Measurements from ENCODE around the gene SRPRA.

DNA sequence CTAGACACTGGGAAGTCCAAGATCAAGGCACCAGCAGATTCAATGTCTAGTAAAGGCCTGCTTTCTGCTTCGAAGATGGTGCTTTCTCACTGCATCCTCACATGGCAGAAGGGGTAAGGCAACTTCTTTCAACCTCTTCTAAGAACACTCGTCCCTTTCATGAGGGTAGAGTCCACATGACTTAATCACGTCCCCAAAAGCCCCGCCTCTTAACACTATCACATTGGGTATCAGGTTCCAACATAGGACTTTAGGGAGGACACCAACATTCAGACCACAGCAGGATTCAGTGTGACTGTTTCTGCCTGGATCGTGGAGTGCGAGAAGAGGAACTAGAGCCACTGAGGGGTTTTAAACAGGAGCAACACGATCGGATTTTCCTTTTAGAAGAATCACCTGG, 10.5 kb upstream of the SRPRA start:
- TF ChIP-seq, protein P1, sequence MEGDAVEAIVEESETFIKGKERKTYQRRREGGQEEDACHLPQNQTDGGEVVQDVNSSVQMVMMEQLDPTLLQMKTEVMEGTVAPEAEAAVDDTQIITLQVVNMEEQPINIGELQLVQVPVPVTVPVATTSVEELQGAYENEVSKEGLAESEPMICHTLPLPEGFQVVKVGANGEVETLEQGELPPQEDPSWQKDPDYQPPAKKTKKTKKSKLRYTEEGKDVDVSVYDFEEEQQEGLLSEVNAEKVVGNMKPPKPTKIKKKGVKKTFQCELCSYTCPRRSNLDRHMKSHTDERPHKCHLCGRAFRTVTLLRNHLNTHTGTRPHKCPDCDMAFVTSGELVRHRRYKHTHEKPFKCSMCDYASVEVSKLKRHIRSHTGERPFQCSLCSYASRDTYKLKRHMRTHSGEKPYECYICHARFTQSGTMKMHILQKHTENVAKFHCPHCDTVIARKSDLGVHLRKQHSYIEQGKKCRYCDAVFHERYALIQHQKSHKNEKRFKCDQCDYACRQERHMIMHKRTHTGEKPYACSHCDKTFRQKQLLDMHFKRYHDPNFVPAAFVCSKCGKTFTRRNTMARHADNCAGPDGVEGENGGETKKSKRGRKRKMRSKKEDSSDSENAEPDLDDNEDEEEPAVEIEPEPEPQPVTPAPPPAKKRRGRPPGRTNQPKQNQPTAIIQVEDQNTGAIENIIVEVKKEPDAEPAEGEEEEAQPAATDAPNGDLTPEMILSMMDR (IDR thresholded peaks at IDR 0.05; ENCODE audit: low read length): no peak
- no peak for TF ChIP-seq EZH2 (optimal IDR thresholded peaks at IDR 0.05; ENCODE audit: low read depth, low read length)

All from MM.1S (cell line).